Measurements from ENCODE around the gene CFAP47.

DNA sequence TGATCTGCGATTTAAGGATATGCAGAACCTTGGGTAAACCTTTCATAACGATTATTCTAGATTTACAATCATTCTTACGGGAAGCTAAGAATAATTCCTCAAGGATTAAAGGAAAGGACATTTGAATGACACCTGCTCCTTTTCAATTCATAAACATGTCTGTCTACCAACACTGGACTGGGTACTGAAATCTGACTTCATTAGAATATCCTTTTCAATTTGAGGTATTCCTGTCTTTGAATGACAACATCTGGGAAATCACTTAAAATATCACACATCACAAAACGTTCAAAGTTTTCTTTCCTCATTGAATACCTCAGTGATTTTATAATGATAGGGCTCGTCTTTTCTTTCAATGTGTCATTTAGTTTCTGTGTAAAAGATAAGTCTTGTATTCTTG lies 87.7 kb downstream of the CFAP47 start:
- TF ChIP-seq, protein P1, sequence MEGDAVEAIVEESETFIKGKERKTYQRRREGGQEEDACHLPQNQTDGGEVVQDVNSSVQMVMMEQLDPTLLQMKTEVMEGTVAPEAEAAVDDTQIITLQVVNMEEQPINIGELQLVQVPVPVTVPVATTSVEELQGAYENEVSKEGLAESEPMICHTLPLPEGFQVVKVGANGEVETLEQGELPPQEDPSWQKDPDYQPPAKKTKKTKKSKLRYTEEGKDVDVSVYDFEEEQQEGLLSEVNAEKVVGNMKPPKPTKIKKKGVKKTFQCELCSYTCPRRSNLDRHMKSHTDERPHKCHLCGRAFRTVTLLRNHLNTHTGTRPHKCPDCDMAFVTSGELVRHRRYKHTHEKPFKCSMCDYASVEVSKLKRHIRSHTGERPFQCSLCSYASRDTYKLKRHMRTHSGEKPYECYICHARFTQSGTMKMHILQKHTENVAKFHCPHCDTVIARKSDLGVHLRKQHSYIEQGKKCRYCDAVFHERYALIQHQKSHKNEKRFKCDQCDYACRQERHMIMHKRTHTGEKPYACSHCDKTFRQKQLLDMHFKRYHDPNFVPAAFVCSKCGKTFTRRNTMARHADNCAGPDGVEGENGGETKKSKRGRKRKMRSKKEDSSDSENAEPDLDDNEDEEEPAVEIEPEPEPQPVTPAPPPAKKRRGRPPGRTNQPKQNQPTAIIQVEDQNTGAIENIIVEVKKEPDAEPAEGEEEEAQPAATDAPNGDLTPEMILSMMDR (conservative IDR thresholded peaks at IDR 0.05; ENCODE audit: low read length), result no peak
- TF ChIP-seq EZH2phosphoT487 (IDR thresholded peaks at IDR 0.05; ENCODE audit: borderline replicate concordance, low read depth, low read length), result no peak

Measured in OCI-LY7 (cell line).